CD14-positive monocyte (primary cell): ENCODE data around the gene SLC24A3. TPM values are rescaled to one million over a fixed set of nuclear protein-coding genes. Genes with fewer than 3 reads are reported as not detected.

Source experiments
- DNase-seq, 3 donors: peaks; one replicate each; pipeline ENCODE4 v3.0.0-alpha.2; 2011 to 2022
- H2AFZ ChIP-seq: 2 replicates; pipeline ENCODE4 v1.6.0; 2012; ENCODE audit warnings: mild to moderate bottlenecking, low read depth, low read length, inconsistent platforms; ENCODE audit not compliant: insufficient read depth, poor library complexity, severe bottlenecking
- H3K27ac ChIP-seq, 2 donors: 1 replicate in 1 of 2; 2 replicates in 1 of 2; pipeline ENCODE4 v1.5.1; 2012 to 2013; ENCODE audit warnings: low read length in 2 of 2, control low read depth in 1 of 2, inconsistent platforms in 1 of 2, low read depth in 1 of 2, mild to moderate bottlenecking in 1 of 2
- H3K27me3 ChIP-seq, 2 donors: one replicate each; pipeline versions ENCODE4 v1.6.0 to v1.6.1; 2011 to 2013; ENCODE audit warnings: low read length in 2 of 2; ENCODE audit not compliant: control insufficient read depth in 2 of 2, insufficient read depth in 2 of 2
- H3K36me3 ChIP-seq, 2 donors: replicated peaks in 1 of 2; 1 replicate in 1 of 2; 2 replicates in 1 of 2; pipeline versions ENCODE4 v1.5.1 to v1.6.1; 2012 to 2013; ENCODE audit warnings: low read length in 2 of 2, control low read depth in 1 of 2, inconsistent platforms in 1 of 2, mild to moderate bottlenecking in 1 of 2; ENCODE audit not compliant: insufficient read depth in 2 of 2, control insufficient read depth in 1 of 2
- H3K4me1 ChIP-seq, 2 donors: 1 replicate in 1 of 2; 2 replicates in 1 of 2; pipeline versions ENCODE4 v1.5.1 to v1.6.1; 2012 to 2013; ENCODE audit warnings: low read length in 2 of 2, control low read depth in 1 of 2, inconsistent platforms in 1 of 2, mild to moderate bottlenecking in 1 of 2, moderate library complexity in 1 of 2; ENCODE audit not compliant: insufficient read depth in 2 of 2, control insufficient read depth in 1 of 2
- H3K4me2 ChIP-seq: replicated peaks from 2 replicates; pipeline ENCODE3; 2012; ENCODE audit warnings: low read length, moderate library complexity, mild to moderate bottlenecking; ENCODE audit not compliant: poor library complexity, severe bottlenecking; ENCODE audit errors: extremely low read depth
- H3K4me3 ChIP-seq, 3 experiments: fragments of 200-600 bp in 1 of 3; sonication (generic) in 1 of 3; replicated peaks in 1 of 3; 1 replicate in 2 of 3; 2 replicates in 1 of 3; pipeline ENCODE4 v1.5.1; 2011 to 2013; ENCODE audit warnings: low read length in 3 of 3, mild to moderate bottlenecking in 3 of 3, control low read depth in 2 of 3, low read depth in 2 of 3, inconsistent platforms in 1 of 3, moderate library complexity in 1 of 3
- H3K79me2 ChIP-seq: 2 replicates; pipeline ENCODE4 v1.6.0; 2012; ENCODE audit warnings: mild to moderate bottlenecking, control low read depth, inconsistent platforms, low read length, moderate library complexity; ENCODE audit not compliant: insufficient read depth
- H3K9ac ChIP-seq: 2 replicates; pipeline ENCODE4 v1.6.0; 2017; ENCODE audit warnings: low read length, mild to moderate bottlenecking; ENCODE audit not compliant: insufficient read depth, poor library complexity, severe bottlenecking
- H3K9me3 ChIP-seq, 2 donors: replicated peaks in 1 of 2; 1 replicate in 1 of 2; 2 replicates in 1 of 2; pipeline versions ENCODE4 v1.5.1 to v1.6.1; 2012 to 2013; ENCODE audit warnings: low read length in 2 of 2, control low read depth in 1 of 2; ENCODE audit not compliant: control insufficient read depth in 1 of 2, insufficient read depth in 1 of 2
- H4K20me1 ChIP-seq: 2 replicates; pipeline ENCODE4 v1.6.0; 2012; ENCODE audit warnings: mild to moderate bottlenecking, low read length, control low read depth, moderate library complexity; ENCODE audit not compliant: insufficient read depth
- H3K27ac Mint-ChIP-seq, 7 donors: one replicate each; pipeline ENCODE4 v1.8.0; 2020; ENCODE audit warnings: mild to moderate bottlenecking in 7 of 7, mixed read lengths in 7 of 7, moderate library complexity in 6 of 7, inconsistent platforms in 2 of 7
- H3K27me3 Mint-ChIP-seq, 3 donors: one replicate each; pipeline ENCODE4 v1.8.0; 2021 to 2022; ENCODE audit warnings: low read depth in 3 of 3, mild to moderate bottlenecking in 3 of 3, mixed read lengths in 3 of 3, moderate library complexity in 3 of 3, inconsistent platforms in 1 of 3
- H3K36me3 Mint-ChIP-seq, 2 donors: one replicate each; pipeline ENCODE4 v1.8.0; 2020; ENCODE audit warnings: mixed read lengths in 2 of 2, inconsistent platforms in 1 of 2, mild to moderate bottlenecking in 1 of 2
- H3K4me1 Mint-ChIP-seq: one replicate; pipeline ENCODE4 v1.8.0; 2020; ENCODE audit warnings: mild to moderate bottlenecking, mixed read lengths
- H3K4me3 Mint-ChIP-seq, 2 donors: one replicate each; pipeline ENCODE4 v1.8.0; 2020; ENCODE audit warnings: mild to moderate bottlenecking in 2 of 2, mixed read lengths in 2 of 2, moderate library complexity in 1 of 2
- H3K9me3 Mint-ChIP-seq, 7 donors: one replicate each; pipeline ENCODE4 v1.8.0; 2020 to 2022; ENCODE audit warnings: mixed read lengths in 7 of 7, mild to moderate bottlenecking in 6 of 7, moderate library complexity in 6 of 7, inconsistent platforms in 2 of 7
- CTCF ChIP-seq: fragments of 200-600 bp; IDR thresholded peaks from one replicate; pipeline ENCODE4 v1.8.0; 2022; ENCODE audit warnings: antibody characterized with exemption, mild to moderate bottlenecking
- WGBS: methylation state at CpG from one replicate; pipeline ENCODE4 v1.1.5; 2013; ENCODE audit warnings: missing lambda C conversion rate; ENCODE audit not compliant: insufficient coverage; 5-methylcytosine and 5-hydroxymethylcytosine counted together
- intact Hi-C, 2 donors: fragments of 100-400 bp; cut with micrococcal nuclease; formaldehyde crosslinking; loops; one replicate each; pipeline versions ENCODE4 v1.15.0 to v1.15.1; 2023
- polyA plus RNA-seq, 3 donors: library from polyadenylated mRNA; depleted of rRNA in 1 of 3; unstranded in 2 of 3; stranded (reverse) in 1 of 3; fragments of 300-500 nt in 2 of 3; fragments of >200 nt in 1 of 3; fragmentation: Illumina TruSeq in 2 of 3; gene quantifications; 1 replicate in 2 of 3; 2 replicates in 1 of 3; pipeline ENCODE4 v1.2.3, GENCODE V29; 2012 to 2021

Gene SLC24A3
- polyA plus RNA-seq, 3 donors = 0.04 to 0.08 TPM; not detected in 1

GRCh38 chr20:19218411-19218810 lies 6.0 kb downstream of the SLC24A3 start:
- no peak overlapping the region for H3K27ac Mint-ChIP-seq
- Histone ChIP-seq H3K4me1 (peaks cover 3 to 9% of the 10 kb centered on the region in 2 donors), H3K4me2 (no peak overlapping the region), H3K9me3 (no peaks in the 10 kb centered on the region), H2AFZ (no peak overlapping the region), H3K27ac (no peak overlapping the region), H3K27me3 (peaks cover 0 to 2% of the 10 kb centered on the region in 2 donors), H3K79me2 (no peaks in the 10 kb centered on the region), H3K36me3 (no peaks in the 10 kb centered on the region), H4K20me1 (no peaks in the 10 kb centered on the region), H3K4me3 (no peak overlapping the region), H3K9ac (no peak overlapping the region)
- peaks cover 0 to 2% (median 0%) of the 10 kb centered on the region in 7 donors for H3K9me3 Mint-ChIP-seq
- no peak for TF ChIP-seq CTCF
- no peak overlapping the region for H3K4me3 Mint-ChIP-seq
- H3K4me1 Mint-ChIP-seq = peaks cover 21% of the 10 kb centered on the region
- DNase-seq = no peak
- H3K27me3 Mint-ChIP-seq = peaks cover 9 to 11% (median 10%) of the 10 kb centered on the region in 3 donors
- intact Hi-C loops = loop anchor here (10.0 kb wide), 2 partner anchors 56 to 96 kb away; no protein-coding TSS in a partner anchor
- no peaks in the 10 kb centered on the region for H3K36me3 Mint-ChIP-seq
- WGBS = no CpG with 5 or more reads among the region's 2 CpGs

- Histone ChIP-seq H3K4me2 (no peak overlapping the region), H3K36me3 (no peaks in the 10 kb centered on the region), H3K4me1 (no peaks in the 10 kb centered on the region), H3K4me3 (no peak overlapping the region), H3K27me3 (no peaks in the 10 kb centered on the region), H3K9ac (no peak overlapping the region), H2AFZ (no peak overlapping the region), H4K20me1 (no peaks in the 10 kb centered on the region), H3K79me2 (no peaks in the 10 kb centered on the region), H3K9me3 (peaks cover 0 to 10% of the 10 kb centered on the region in 2 donors), H3K27ac (no peak overlapping the region)
- H3K9me3 Mint-ChIP-seq = peaks cover 0 to 9% (median 6%) of the 10 kb centered on the region in 7 donors
- H3K27ac Mint-ChIP-seq = no peak overlapping the region
- H3K4me1 Mint-ChIP-seq = peaks cover 6% of the 10 kb centered on the region
- no peak for DNase-seq
- H3K36me3 Mint-ChIP-seq = no peaks in the 10 kb centered on the region
- intact Hi-C loops = no loop called here
- WGBS = no CpG with 5 or more reads among the region's 2 CpGs
- H3K27me3 Mint-ChIP-seq = peaks cover 1 to 4% (median 1%) of the 10 kb centered on the region in 3 donors
- no peak for TF ChIP-seq CTCF
- H3K4me3 Mint-ChIP-seq = no peak overlapping the region
These were observed 10.1 kb downstream of the SLC24A3 start for GRCh38 chr20:19222520-19223040.
